GM19025 (cell line): ENCODE data around the gene ADD3.

Experiments
- ATAC-seq: cut with Tn5 transposase; IDR thresholded peaks from one replicate; pipeline ENCODE4 v1.9.1; 2021; ENCODE audit warnings: mild to moderate bottlenecking, low read depth, moderate library complexity; ENCODE audit not compliant: unreplicated experiment

ADD3 gene

GRCh38 chr10:110169586-110169985, 161.8 kb downstream of the ADD3 start:
- no peak for ATAC-seq

GRCh38 chr10:110170142-110170971, 162.6 kb downstream of the ADD3 start:
- ATAC-seq: no peak

GRCh38 chr10:110171032-110171431, 163.2 kb downstream of the ADD3 start:
- no peak for ATAC-seq

DNA sequence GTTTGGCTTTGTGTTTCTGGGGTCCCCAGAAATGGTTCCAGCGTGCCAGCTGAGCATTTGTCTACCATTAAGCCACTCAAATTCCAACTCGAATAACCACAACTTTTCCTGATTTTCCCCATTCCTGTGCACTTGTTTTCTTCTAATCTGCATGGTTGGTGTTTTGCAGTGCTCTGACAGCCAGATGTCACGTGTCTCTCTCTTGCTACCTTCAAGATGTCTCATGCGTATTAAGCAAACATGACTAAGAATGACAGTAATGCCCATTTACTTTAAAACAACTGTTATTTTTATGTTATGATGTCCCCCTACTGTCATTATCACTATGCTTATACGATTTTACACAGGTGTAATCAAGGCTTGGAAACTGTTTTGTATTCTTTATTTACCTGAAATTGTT, 164.4 kb downstream of the ADD3 start:
- no peak for ATAC-seq

- no peak for ATAC-seq
These were observed 166.4 kb downstream of the ADD3 start for GRCh38 chr10:110174201-110174600.

- no peak for ATAC-seq
These were observed 167.0 kb downstream of the ADD3 start for GRCh38 chr10:110174816-110175215.

- no peak for ATAC-seq
These were observed 167.6 kb downstream of the ADD3 start for GRCh38 chr10:110175406-110175805.

DNA sequence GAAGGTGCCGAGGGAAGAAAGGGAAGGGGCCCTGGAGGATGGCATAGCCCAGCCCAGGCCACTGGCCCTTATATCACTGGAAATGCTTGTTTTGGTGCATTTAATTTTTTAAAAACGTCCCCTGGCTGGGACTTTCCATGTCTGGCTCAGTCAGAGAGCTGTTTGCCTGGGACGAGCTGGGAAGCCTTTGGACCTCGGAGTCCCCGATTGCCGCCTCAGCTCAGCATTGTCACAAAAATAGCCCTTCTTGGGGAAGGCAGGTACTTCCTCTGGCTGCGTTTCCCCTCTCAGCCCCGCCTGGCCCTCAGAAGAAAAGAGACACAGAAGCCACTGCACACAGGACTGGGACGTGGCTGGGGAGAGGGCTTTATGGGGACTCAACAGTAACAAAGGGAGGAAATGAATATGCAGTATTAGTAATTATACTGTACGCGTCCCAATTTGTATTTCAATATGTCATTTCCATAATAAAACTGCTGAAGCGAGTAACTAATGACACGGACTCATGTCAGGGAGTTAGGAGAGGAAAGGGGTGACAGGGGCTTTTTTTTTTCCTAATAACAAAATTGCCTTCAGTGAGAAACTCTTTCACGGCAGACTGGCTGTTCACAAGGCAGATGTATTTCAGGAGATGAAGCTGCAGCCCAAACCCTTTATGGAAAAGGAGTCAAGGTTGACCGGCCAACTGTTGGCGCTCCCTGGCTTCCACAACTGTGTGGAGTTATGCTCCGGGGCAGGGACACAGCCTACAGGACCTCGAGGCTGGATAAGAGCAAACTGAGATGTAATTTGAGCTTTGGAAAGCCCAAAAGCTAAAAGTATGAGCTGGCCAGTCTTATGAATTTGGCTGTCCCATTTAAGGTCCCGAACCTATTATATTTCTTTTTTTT, 168.6 kb downstream of the ADD3 start:
- no peak for ATAC-seq

- ATAC-seq: no peak
These were observed 171.4 kb downstream of the ADD3 start for GRCh38 chr10:110179220-110179619.

GRCh38 chr10:110181451-110181850, 173.7 kb downstream of the ADD3 start:
- no peak for ATAC-seq

- ATAC-seq: no peak
These were observed 174.1 kb downstream of the ADD3 start for GRCh38 chr10:110181911-110182310.

DNA sequence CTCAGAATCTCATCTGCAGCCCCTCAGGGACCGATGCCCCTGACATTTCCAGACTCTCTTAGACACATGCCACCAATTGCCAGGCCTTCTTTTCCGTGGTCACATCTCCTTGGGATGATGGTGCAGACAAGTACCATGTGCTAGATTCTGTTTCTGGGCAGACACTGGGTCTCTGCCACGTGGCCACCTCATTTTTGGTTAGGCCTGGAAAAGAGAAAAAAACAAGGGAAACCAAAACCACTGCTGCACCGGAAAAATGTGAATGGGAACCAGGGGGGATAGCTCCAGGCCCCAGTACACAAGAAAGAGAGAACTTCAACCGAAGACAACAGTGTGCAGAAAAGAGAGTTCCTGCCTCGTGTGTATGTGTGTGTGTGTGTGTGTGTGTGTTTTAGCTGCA, 176.6 kb downstream of the ADD3 start:
- ATAC-seq: no peak
